ENCODE results near the gene CCDC59. TPM values are rescaled to one million over a fixed set of nuclear protein-coding genes. Genes with fewer than 3 reads are reported as not detected.

CCDC59 gene, protein sequence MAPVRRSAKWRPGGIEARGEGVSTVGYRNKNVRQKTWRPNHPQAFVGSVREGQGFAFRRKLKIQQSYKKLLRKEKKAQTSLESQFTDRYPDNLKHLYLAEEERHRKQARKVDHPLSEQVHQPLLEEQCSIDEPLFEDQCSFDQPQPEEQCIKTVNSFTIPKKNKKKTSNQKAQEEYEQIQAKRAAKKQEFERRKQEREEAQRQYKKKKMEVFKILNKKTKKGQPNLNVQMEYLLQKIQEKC
- total RNA-seq: 10 to 100 TPM; 20.0 to 40.4 (median 24.5) TPM
- 10 to 100 TPM; 39.1 to 44.2 TPM for polyA plus RNA-seq
- long read RNA-seq, donor 1, transcript CCDC59-203 (4 exons, 984 nt): major isoform, 5 of 16 reads
- long read RNA-seq, donor 1, partial matches to known transcripts: 3 of 16 reads
- long read RNA-seq, donor 1, other reads (novel, unspliced or antisense): 3 of 16 reads
- long read RNA-seq, donor 2, partial matches to known transcripts: 2 of 10 reads
- long read RNA-seq, donor 2, other reads (novel, unspliced or antisense): 2 of 10 reads
- long read RNA-seq, donor 3, partial matches to known transcripts: 5 of 9 reads
- long read RNA-seq, donor 3, other reads (novel, unspliced or antisense): 0 of 9 reads

DNA sequence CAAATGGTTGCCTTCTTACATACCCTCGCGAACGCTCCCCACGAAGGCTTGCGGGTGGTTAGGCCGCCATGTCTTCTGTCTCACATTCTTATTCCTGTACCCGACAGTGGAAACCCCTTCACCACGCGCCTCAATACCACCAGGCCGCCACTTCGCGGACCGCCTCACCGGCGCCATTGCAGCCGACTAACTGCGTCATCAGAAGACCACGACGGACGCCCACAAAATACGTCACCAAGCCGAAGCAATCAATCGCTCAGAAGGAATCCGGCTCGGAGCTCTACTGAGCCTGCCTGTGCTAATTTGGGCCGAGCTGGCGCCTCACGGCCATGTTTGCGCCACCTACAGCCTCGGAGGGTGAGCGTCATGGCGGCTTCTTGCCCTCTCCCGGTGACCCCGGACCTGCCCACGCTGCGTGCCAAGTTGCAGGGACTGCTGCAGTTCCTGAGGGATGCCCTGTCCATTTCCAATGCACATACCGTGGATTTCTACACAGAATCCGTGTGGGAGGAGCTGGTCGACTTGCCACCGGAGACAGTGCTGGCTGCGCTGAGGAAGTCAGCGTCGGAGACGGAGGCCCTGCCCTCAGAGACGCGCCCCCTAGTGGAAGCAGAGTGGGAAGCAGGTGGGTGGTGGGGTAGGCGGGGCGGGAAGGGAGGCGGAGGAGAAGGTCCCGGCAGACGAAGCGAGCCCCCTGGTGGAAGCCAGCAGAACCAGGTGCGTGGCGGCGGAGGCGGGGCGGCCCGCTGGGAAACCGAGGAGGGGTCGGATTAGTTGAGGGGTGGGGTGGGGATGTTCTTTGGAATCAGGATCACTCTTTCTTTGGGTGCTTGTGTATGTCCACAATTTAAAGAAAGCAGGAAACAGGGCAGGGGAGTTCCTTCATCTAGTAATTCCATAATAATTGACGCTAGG is at the start of gene CCDC59, which contains the start of gene METTL25:
TSS of gene CCDC59 (minus strand) at position 188 of the 915 bp plus-strand sequence. CDS start at position 177, 11 bp downstream.
TSS of gene METTL25 (plus strand) at position 330 of the 915 bp plus-strand sequence. CDS start at position 367, 37 bp downstream.
- intact Hi-C loops (cut with DNase I): loop anchor here in 1 of 10 donors (2.0 kb wide), 1 partner anchor 328 kb away; the partner anchor contains the start of gene TMTC2
- no peaks in the 10 kb centered on the region for H3K27me3 ChIP-seq
- H3K4me3 ChIP-seq: peak within 1 kb of the TSS; percentile 75 to 98 (median 90)
- H3K9me3 ChIP-seq: no peaks in the 10 kb centered on the region
- ATAC-seq (peak; percentile 98), DNase-seq (peak; percentile 97 to 98 (median 98))
- peaks cover 0 to 36% (median 32%) of the 10 kb centered on the region in 9 donors for H3K36me3 ChIP-seq
- TF ChIP-seq POLR2A (IDR thresholded peaks at IDR 0.05): peak in 1 of 2 donors; percentile 65
- TF ChIP-seq, protein P1, sequence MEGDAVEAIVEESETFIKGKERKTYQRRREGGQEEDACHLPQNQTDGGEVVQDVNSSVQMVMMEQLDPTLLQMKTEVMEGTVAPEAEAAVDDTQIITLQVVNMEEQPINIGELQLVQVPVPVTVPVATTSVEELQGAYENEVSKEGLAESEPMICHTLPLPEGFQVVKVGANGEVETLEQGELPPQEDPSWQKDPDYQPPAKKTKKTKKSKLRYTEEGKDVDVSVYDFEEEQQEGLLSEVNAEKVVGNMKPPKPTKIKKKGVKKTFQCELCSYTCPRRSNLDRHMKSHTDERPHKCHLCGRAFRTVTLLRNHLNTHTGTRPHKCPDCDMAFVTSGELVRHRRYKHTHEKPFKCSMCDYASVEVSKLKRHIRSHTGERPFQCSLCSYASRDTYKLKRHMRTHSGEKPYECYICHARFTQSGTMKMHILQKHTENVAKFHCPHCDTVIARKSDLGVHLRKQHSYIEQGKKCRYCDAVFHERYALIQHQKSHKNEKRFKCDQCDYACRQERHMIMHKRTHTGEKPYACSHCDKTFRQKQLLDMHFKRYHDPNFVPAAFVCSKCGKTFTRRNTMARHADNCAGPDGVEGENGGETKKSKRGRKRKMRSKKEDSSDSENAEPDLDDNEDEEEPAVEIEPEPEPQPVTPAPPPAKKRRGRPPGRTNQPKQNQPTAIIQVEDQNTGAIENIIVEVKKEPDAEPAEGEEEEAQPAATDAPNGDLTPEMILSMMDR (IDR thresholded peaks at IDR 0.05): peak; percentile 75 to 99 (median 94)
- peaks cover 13 to 51% (median 38%) of the 10 kb centered on the region in 12 donors for H3K4me1 ChIP-seq
- WGBS, 4 donors: 0 to 1% (median 0%) methylated on average over 42 to 61 of the region's 61 CpGs
- peak within 1 kb of the TSS; percentile 89 to 99 (median 96) for H3K27ac ChIP-seq

DNA sequence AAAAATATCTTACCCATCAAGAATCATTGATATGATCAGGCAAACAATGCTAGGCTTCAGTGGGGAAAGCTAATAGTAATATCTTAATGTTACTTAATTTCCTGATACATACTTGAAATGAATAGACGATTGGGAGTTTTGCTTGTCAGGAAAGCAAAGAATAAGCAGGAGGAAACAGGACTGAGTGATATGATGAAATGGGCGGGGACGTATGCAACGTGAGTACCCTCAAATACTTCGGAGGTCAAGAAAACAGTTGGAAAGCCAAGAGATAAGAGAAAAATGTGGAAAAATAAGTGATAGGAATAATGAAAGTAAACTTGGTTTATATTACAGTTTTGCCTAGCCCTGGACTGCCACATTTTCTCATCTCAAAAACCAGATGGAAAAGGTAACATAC is 49.3 kb upstream of the CCDC59 start:
- TF ChIP-seq, protein P1 (IDR thresholded peaks at IDR 0.05): no peak
- no peak for TF ChIP-seq POLR2A (IDR thresholded peaks at IDR 0.05)
- 48 to 59% (median 51%) methylated on average over 5 of the region's 5 CpGs for WGBS, 4 donors
- no peaks in the 10 kb centered on the region for H3K4me1 ChIP-seq
- no peak for ATAC-seq
- H3K27ac ChIP-seq: no peak overlapping the region
- no peak for DNase-seq
- no peaks in the 10 kb centered on the region for H3K9me3 ChIP-seq
- H3K4me3 ChIP-seq: no peak overlapping the region
- H3K27me3 ChIP-seq: no peaks in the 10 kb centered on the region
- peaks cover 0 to 31% (median 0%) of the 10 kb centered on the region in 9 donors for H3K36me3 ChIP-seq
- intact Hi-C loops (cut with DNase I): no loop called here

DNA sequence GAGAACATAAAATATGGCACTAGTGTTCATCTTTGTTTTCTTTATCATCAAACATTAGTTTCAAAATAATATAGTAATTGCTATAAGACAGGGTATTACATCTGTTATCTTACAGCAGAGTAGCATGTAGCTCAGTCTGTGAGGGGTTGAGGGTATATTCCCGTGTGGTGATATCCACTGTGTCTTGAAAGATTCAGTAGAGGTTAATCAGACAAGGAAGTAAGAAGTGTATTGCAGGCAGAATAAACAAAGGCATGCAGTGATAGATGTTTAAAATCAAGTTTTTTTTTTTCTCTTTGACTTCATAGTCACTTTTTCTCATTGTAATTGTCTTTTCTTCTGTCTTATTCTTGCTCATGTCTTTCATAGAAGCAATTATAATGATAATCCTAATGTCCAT is 48.5 kb upstream of the CCDC59 start:
- 61 to 76% (median 70%) methylated on average over 1 of the region's 1 CpG for WGBS, 4 donors
- intact Hi-C loops (cut with DNase I): no loop called here

More for the DNA sequence above, 48.5 kb upstream of the CCDC59 start:
- DNase-seq (no peak), ATAC-seq (no peak)
- Histone ChIP-seq H3K36me3 (peaks cover 0 to 31% (median 0%) of the 10 kb centered on the region in 9 donors), H3K4me3 (no peak overlapping the region), H3K27ac (no peak overlapping the region), H3K27me3 (no peaks in the 10 kb centered on the region), H3K9me3 (no peaks in the 10 kb centered on the region), H3K4me1 (no peaks in the 10 kb centered on the region)
- TF ChIP-seq POLR2A (IDR thresholded peaks at IDR 0.05): no peak
- TF ChIP-seq, protein P1 (IDR thresholded peaks at IDR 0.05): no peak

All from heart left ventricle (tissue), 16 donors.